Immature natural killer cell (primary cell): ENCODE data around the gene RPL39L. TPM values are rescaled to one million over a fixed set of nuclear protein-coding genes. Genes with fewer than 3 reads are reported as not detected.

ENCODE experiments used
- DNase-seq, 3 donors: peaks; one replicate each; pipeline ENCODE4 v3.0.0; 2022; ENCODE audit warnings: mixed read lengths in 1 of 3
- H3K27ac Mint-ChIP-seq, 6 donors: one replicate each; pipeline ENCODE4 v1.8.0; 2020; ENCODE audit warnings: mixed read lengths in 6 of 6, mild to moderate bottlenecking in 5 of 6, inconsistent platforms in 4 of 6, moderate library complexity in 3 of 6
- H3K27me3 Mint-ChIP-seq, 3 donors: one replicate each; pipeline ENCODE4 v1.8.0; 2020 to 2021; ENCODE audit warnings: low read depth in 3 of 3, mild to moderate bottlenecking in 3 of 3, mixed read lengths in 3 of 3, moderate library complexity in 3 of 3, inconsistent platforms in 1 of 3
- H3K36me3 Mint-ChIP-seq, 3 donors: one replicate each; pipeline ENCODE4 v1.8.0; 2020; ENCODE audit warnings: mixed read lengths in 3 of 3, inconsistent platforms in 2 of 3, mild to moderate bottlenecking in 2 of 3
- H3K4me1 Mint-ChIP-seq, 2 donors: one replicate each; pipeline ENCODE4 v1.8.0; 2020; ENCODE audit warnings: inconsistent platforms in 2 of 2, mild to moderate bottlenecking in 2 of 2, mixed read lengths in 2 of 2, moderate library complexity in 1 of 2
- H3K4me3 Mint-ChIP-seq, 5 donors: one replicate each; pipeline ENCODE4 v1.8.0; 2020; ENCODE audit warnings: mild to moderate bottlenecking in 5 of 5, mixed read lengths in 5 of 5, inconsistent platforms in 3 of 5, moderate library complexity in 3 of 5
- H3K9me3 Mint-ChIP-seq, 6 donors: one replicate each; pipeline ENCODE4 v1.8.0; 2020; ENCODE audit warnings: mild to moderate bottlenecking in 6 of 6, mixed read lengths in 6 of 6, inconsistent platforms in 4 of 6, moderate library complexity in 3 of 6
- polyA plus RNA-seq, 3 donors: library from polyadenylated mRNA; unstranded; fragments of 300-500 nt; fragmentation: Illumina TruSeq; gene quantifications; one replicate each; pipeline ENCODE4 v1.2.3, GENCODE V29; 2021

RPL39L gene
- polyA plus RNA-seq, 3 donors from 2014 or later: 15.3 to 33.5 (median 31.8) TPM

- H3K27me3 Mint-ChIP-seq: peaks cover 0 to 13% (median 4%) of the 10 kb centered on the region in 3 donors
- H3K9me3 Mint-ChIP-seq: no peaks in the 10 kb centered on the region
- H3K4me1 Mint-ChIP-seq: peaks cover 0 to 3% of the 10 kb centered on the region in 2 donors
- peaks cover 18 to 34% (median 23%) of the 10 kb centered on the region in 3 donors for H3K36me3 Mint-ChIP-seq
- no peak overlapping the region for H3K4me3 Mint-ChIP-seq
- H3K27ac Mint-ChIP-seq: peak overlapping the region in 5 of 6 donors; percentile 19 to 80 (median 30)
- no peak for DNase-seq
These were observed 59.9 kb downstream of the RPL39L start for GRCh38 chr3:187079090-187080022.

- no peak overlapping the region for H3K4me3 Mint-ChIP-seq
- H3K36me3 Mint-ChIP-seq: peaks cover 19 to 45% (median 31%) of the 10 kb centered on the region in 3 donors
- H3K27ac Mint-ChIP-seq: peak overlapping the region in 4 of 6 donors; percentile 45 to 71 (median 56)
- H3K4me1 Mint-ChIP-seq: peaks cover 4 to 6% of the 10 kb centered on the region in 2 donors
- no peak for DNase-seq
- peaks cover 0 to 13% (median 4%) of the 10 kb centered on the region in 3 donors for H3K27me3 Mint-ChIP-seq
- H3K9me3 Mint-ChIP-seq: no peaks in the 10 kb centered on the region
These were observed 61.8 kb downstream of the RPL39L start for GRCh38 chr3:187077537-187077936.

GRCh38 chr3:187077085-187077484 is 62.2 kb downstream of the RPL39L start:
- H3K27me3 Mint-ChIP-seq: peaks cover 0 to 13% (median 4%) of the 10 kb centered on the region in 3 donors
- H3K9me3 Mint-ChIP-seq: no peaks in the 10 kb centered on the region
- peaks cover 19 to 43% (median 31%) of the 10 kb centered on the region in 3 donors for H3K36me3 Mint-ChIP-seq
- H3K4me3 Mint-ChIP-seq: no peak overlapping the region
- H3K4me1 Mint-ChIP-seq: peaks cover 5 to 6% of the 10 kb centered on the region in 2 donors
- H3K27ac Mint-ChIP-seq: peak overlapping the region in 2 of 6 donors; percentile 30 to 49
- no peak for DNase-seq

GRCh38 chr3:187076297-187076696 is 63.0 kb downstream of the RPL39L start:
- no peak for DNase-seq
- Mint-ChIP-seq H3K4me1 (peaks cover 6 to 7% of the 10 kb centered on the region in 2 donors), H3K27ac (peak overlapping the region in 3 of 6 donors; percentile 8 to 67 (median 11)), H3K9me3 (no peaks in the 10 kb centered on the region), H3K4me3 (no peak overlapping the region), H3K27me3 (peaks cover 0 to 13% (median 4%) of the 10 kb centered on the region in 3 donors), H3K36me3 (peaks cover 19 to 45% (median 31%) of the 10 kb centered on the region in 3 donors)

- H3K9me3 Mint-ChIP-seq: peaks cover 0 to 2% (median 0%) of the 10 kb centered on the region in 6 donors
- no peak overlapping the region for H3K4me3 Mint-ChIP-seq
- peaks cover 0 to 13% (median 6%) of the 10 kb centered on the region in 3 donors for H3K27me3 Mint-ChIP-seq
- no peak for DNase-seq
- H3K36me3 Mint-ChIP-seq: peaks cover 31 to 56% (median 40%) of the 10 kb centered on the region in 3 donors
- peaks cover 18 to 21% of the 10 kb centered on the region in 2 donors for H3K4me1 Mint-ChIP-seq
- H3K27ac Mint-ChIP-seq: peak overlapping the region in 1 of 6 donors; percentile 54
These were observed 64.5 kb downstream of the RPL39L start for GRCh38 chr3:187074846-187075245.

- Mint-ChIP-seq H3K36me3 (peaks cover 34 to 58% (median 44%) of the 10 kb centered on the region in 3 donors), H3K27me3 (peaks cover 0 to 13% (median 6%) of the 10 kb centered on the region in 3 donors), H3K9me3 (peaks cover 0 to 2% (median 0%) of the 10 kb centered on the region in 6 donors), H3K27ac (peak overlapping the region in 2 of 6 donors; percentile 24 to 53), H3K4me3 (no peak overlapping the region), H3K4me1 (peaks cover 29 to 30% of the 10 kb centered on the region in 2 donors)
- DNase-seq: no peak
These were observed 65.7 kb downstream of the RPL39L start for GRCh38 chr3:187073581-187074098.

- no peak overlapping the region for H3K4me3 Mint-ChIP-seq
- peaks cover 0 to 2% (median 0%) of the 10 kb centered on the region in 6 donors for H3K9me3 Mint-ChIP-seq
- no peak for DNase-seq
- peaks cover 32 to 36% of the 10 kb centered on the region in 2 donors for H3K4me1 Mint-ChIP-seq
- H3K27me3 Mint-ChIP-seq: peaks cover 0 to 7% (median 6%) of the 10 kb centered on the region in 3 donors
- peak overlapping the region in 1 of 6 donors; percentile 46 for H3K27ac Mint-ChIP-seq
- peaks cover 28 to 54% (median 35%) of the 10 kb centered on the region in 3 donors for H3K36me3 Mint-ChIP-seq
These were observed 66.8 kb downstream of the RPL39L start for GRCh38 chr3:187072511-187072910.

- Mint-ChIP-seq H3K4me3 (no peak overlapping the region), H3K27me3 (peaks cover 0 to 7% (median 6%) of the 10 kb centered on the region in 3 donors), H3K4me1 (peaks cover 32 to 36% of the 10 kb centered on the region in 2 donors), H3K27ac (peak overlapping the region in 1 of 6 donors; percentile 46), H3K9me3 (peaks cover 0 to 2% (median 0%) of the 10 kb centered on the region in 6 donors), H3K36me3 (peaks cover 28 to 57% (median 33%) of the 10 kb centered on the region in 3 donors)
- no peak for DNase-seq
These were observed 67.2 kb downstream of the RPL39L start for GRCh38 chr3:187072102-187072501.

Other genes with a start within 250 kb of the RPL39L start
- gene ST6GAL1, start 209.0 kb downstream of the RPL39L start, polyA plus RNA-seq: 100 to 1,000 TPM in 1 of 3 donors, 10 to 100 TPM in 2; 49.8 to 142 (median 74.4) TPM
- gene RTP1, start 58.0 kb upstream of the RPL39L start, polyA plus RNA-seq: not detected
- not detected for gene MASP1, start 152.2 kb upstream of the RPL39L start, polyA plus RNA-seq
- gene RTP4, start 228.9 kb upstream of the RPL39L start, polyA plus RNA-seq: 10 to 100 TPM in 1 of 3 donors, 1 to 10 TPM in 2; 3.7 to 17.3 (median 8.8) TPM